ENCODE measurements around the gene STRIT1. TPM values are rescaled to one million over a fixed set of nuclear protein-coding genes. Genes with fewer than 3 reads are reported as not detected.

STRIT1 gene
- total and polyA plus RNA-seq, 10 of the 15 experiments (the other 5 are each of a cell fraction or from before 2014, with no cell fraction given) = not detected

DNA sequence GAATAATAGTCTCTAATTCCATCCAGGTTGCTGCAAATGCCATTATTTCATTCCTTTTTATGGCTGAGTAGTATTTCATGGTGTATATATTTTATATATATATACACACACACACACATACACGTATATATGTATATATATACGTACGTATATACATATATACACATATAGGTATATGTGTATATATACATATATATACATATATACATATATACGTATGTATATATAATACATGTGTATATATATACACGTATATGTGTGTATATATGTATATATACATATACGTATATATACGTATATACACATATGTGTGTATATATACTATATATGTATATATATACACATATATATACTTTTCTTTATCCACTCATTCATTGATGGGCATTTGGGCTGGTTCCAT is 13.7 kb upstream of the STRIT1 start:
- H4K20me1 ChIP-seq (ENCODE audit: control insufficient read depth, insufficient read depth) = no peaks in the 10 kb centered on the region
- H3K9ac ChIP-seq (ENCODE audit: control insufficient read depth, insufficient read depth, low read length) = no peak overlapping the region
- RAD21 ChIA-PET (ENCODE audit: unreplicated experiment) = no interaction called here
- no peak overlapping the region for H3K4me2 ChIP-seq (ENCODE audit: control insufficient read depth, insufficient read depth)
- BruUV-seq (replicated peaks) = no TSS peak
- CTCF ChIA-PET = no interaction called here
- in situ Hi-C loops (cut with MboI) (no loop called here), intact Hi-C loops (cut with micrococcal nuclease; ENCODE audit: unreplicated experiment) (no loop called here)
- 72% methylated on average over 7 of the region's 7 CpGs for WGBS (ENCODE audit: insufficient coverage, insufficient replicate concordance, low lambda C conversion rate, missing lambda C conversion rate)
- H3K4me1 ChIP-seq (ENCODE audit: control insufficient read depth, insufficient read depth, low read length) = no peaks in the 10 kb centered on the region
- H3K27ac ChIP-seq (ENCODE audit: control insufficient read depth, insufficient read depth) = no peak overlapping the region
- H3K36me3 ChIP-seq (ENCODE audit: control insufficient read depth in 2 of 2, insufficient read depth in 2 of 2, low read length in 1 of 2) = no peaks in the 10 kb centered on the region
- DNase-seq (ENCODE audit: low read depth, low spot score) (no peak), FAIRE-seq (no peak), ATAC-seq (no peak)
- H2AFZ ChIP-seq (ENCODE audit: control insufficient read depth, low read depth, low read length) = no peak overlapping the region
- no peak overlapping the region for H3K4me3 ChIP-seq
- TF ChIP-seq TCF12 (IDR thresholded peaks at IDR 0.05; ENCODE audit: low read depth, low read length) = no peak
- H3K9me3 ChIP-seq (replicated peaks; ENCODE audit: control insufficient read depth, insufficient read depth, low read length) = no peaks in the 10 kb centered on the region
- no peaks in the 10 kb centered on the region; a peak in 1 of 4 replicates for H3K27me3 ChIP-seq (replicated peaks in 1 of 2; ENCODE audit: control insufficient read depth in 2 of 2, insufficient read depth in 2 of 2, low read length in 1 of 2)
- SMC1A ChIA-PET (ENCODE audit: uncharacterized antibody, unreplicated experiment) = no interaction called here
- H3K79me2 ChIP-seq (ENCODE audit: control insufficient read depth, insufficient read depth, low read length) = no peaks in the 10 kb centered on the region
- POLR2A ChIA-PET = no interaction called here

DNA sequence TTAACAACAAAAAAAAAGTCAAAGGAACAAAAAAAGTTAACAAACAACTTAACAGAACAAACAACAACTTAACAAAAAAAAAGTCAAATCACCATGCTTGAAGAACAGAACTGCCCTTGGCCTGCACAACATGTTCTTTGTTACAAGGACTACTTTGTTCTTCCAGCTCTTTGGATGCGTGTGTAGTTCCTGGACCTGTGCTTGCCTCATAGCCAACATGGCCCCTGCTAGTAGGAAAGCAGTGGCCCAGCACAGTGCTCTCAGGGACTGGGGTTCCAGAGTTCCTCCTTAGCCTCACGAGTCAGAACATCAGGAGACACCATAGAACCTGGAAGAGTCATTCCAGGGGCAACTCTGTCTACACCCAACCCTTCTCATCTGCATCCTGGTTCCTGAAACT is 10.9 kb upstream of the STRIT1 start:
- Histone ChIP-seq H3K4me2 (ENCODE audit: control insufficient read depth, insufficient read depth) (no peak overlapping the region), H3K79me2 (ENCODE audit: control insufficient read depth, insufficient read depth, low read length) (no peaks in the 10 kb centered on the region), H3K9ac (ENCODE audit: control insufficient read depth, insufficient read depth, low read length) (no peak overlapping the region), H3K27ac (ENCODE audit: control insufficient read depth, insufficient read depth) (no peak overlapping the region), H3K4me1 (ENCODE audit: control insufficient read depth, insufficient read depth, low read length) (no peaks in the 10 kb centered on the region), H3K36me3 (ENCODE audit: control insufficient read depth in 2 of 2, insufficient read depth in 2 of 2, low read length in 1 of 2) (no peaks in the 10 kb centered on the region), H2AFZ (ENCODE audit: control insufficient read depth, low read depth, low read length) (no peak overlapping the region), H3K4me3 (no peak overlapping the region), H3K27me3 (replicated peaks in 1 of 2; ENCODE audit: control insufficient read depth in 2 of 2, insufficient read depth in 2 of 2, low read length in 1 of 2) (no peaks in the 10 kb centered on the region; a peak in 1 of 4 replicates), H3K9me3 (replicated peaks; ENCODE audit: control insufficient read depth, insufficient read depth, low read length) (no peaks in the 10 kb centered on the region), H4K20me1 (ENCODE audit: control insufficient read depth, insufficient read depth) (no peaks in the 10 kb centered on the region)
- no TSS peak for BruUV-seq (replicated peaks)
- FAIRE-seq = no peak
- ChIA-PET CTCF (no interaction called here), RAD21 (ENCODE audit: unreplicated experiment) (no interaction called here), SMC1A (ENCODE audit: uncharacterized antibody, unreplicated experiment) (no interaction called here), POLR2A (no interaction called here)
- ATAC-seq = no peak
- 4% methylated on average over 2 of the region's 2 CpGs for WGBS (ENCODE audit: insufficient coverage, insufficient replicate concordance, low lambda C conversion rate, missing lambda C conversion rate)
- intact Hi-C loops (cut with micrococcal nuclease; ENCODE audit: unreplicated experiment) (no loop called here), in situ Hi-C loops (cut with MboI) (no loop called here)
- DNase-seq (ENCODE audit: low read depth, low spot score) = no peak
- no peak for TF ChIP-seq CBX3 (IDR thresholded peaks at IDR 0.05; ENCODE audit: borderline replicate concordance, low read depth)
- TF ChIP-seq SMC3 (IDR thresholded peaks at IDR 0.05; ENCODE audit: borderline replicate concordance, low read length) = no peak
- TF ChIP-seq GABPA (IDR thresholded peaks at IDR 0.05; ENCODE audit: low read depth) = no peak
- TF ChIP-seq NR2F1 (conservative IDR thresholded peaks at IDR 0.05) = no peak
- no peak for TF ChIP-seq HDGF (IDR thresholded peaks at IDR 0.05)
- TF ChIP-seq, protein P1, sequence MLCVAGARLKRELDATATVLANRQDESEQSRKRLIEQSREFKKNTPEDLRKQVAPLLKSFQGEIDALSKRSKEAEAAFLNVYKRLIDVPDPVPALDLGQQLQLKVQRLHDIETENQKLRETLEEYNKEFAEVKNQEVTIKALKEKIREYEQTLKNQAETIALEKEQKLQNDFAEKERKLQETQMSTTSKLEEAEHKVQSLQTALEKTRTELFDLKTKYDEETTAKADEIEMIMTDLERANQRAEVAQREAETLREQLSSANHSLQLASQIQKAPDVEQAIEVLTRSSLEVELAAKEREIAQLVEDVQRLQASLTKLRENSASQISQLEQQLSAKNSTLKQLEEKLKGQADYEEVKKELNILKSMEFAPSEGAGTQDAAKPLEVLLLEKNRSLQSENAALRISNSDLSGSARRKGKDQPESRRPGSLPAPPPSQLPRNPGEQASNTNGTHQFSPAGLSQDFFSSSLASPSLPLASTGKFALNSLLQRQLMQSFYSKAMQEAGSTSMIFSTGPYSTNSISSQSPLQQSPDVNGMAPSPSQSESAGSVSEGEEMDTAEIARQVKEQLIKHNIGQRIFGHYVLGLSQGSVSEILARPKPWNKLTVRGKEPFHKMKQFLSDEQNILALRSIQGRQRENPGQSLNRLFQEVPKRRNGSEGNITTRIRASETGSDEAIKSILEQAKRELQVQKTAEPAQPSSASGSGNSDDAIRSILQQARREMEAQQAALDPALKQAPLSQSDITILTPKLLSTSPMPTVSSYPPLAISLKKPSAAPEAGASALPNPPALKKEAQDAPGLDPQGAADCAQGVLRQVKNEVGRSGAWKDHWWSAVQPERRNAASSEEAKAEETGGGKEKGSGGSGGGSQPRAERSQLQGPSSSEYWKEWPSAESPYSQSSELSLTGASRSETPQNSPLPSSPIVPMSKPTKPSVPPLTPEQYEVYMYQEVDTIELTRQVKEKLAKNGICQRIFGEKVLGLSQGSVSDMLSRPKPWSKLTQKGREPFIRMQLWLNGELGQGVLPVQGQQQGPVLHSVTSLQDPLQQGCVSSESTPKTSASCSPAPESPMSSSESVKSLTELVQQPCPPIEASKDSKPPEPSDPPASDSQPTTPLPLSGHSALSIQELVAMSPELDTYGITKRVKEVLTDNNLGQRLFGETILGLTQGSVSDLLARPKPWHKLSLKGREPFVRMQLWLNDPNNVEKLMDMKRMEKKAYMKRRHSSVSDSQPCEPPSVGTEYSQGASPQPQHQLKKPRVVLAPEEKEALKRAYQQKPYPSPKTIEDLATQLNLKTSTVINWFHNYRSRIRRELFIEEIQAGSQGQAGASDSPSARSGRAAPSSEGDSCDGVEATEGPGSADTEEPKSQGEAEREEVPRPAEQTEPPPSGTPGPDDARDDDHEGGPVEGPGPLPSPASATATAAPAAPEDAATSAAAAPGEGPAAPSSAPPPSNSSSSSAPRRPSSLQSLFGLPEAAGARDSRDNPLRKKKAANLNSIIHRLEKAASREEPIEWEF (IDR thresholded peaks at IDR 0.05; ENCODE audit: insufficient replicate concordance, low read depth, low read length) = no peak
- TF ChIP-seq SMARCA5 (IDR thresholded peaks at IDR 0.05) = no peak
- no peak for TF ChIP-seq ETV6 (conservative IDR thresholded peaks at IDR 0.05 in 1 of 2, IDR thresholded peaks at IDR 0.05 in 1 of 2; ENCODE audit: borderline replicate concordance in 1 of 2, low read depth in 1 of 2)
- no peak for TF ChIP-seq SIN3A (IDR thresholded peaks at IDR 0.05; ENCODE audit: low read depth, low read length)
- TF ChIP-seq RUNX3 (IDR thresholded peaks at IDR 0.05; ENCODE audit: low read length) = no peak
- no peak for TF ChIP-seq SPI1 (IDR thresholded peaks at IDR 0.05; ENCODE audit: borderline replicate concordance, insufficient read depth, low read depth, low read length)
- TF ChIP-seq EGR1 (IDR thresholded peaks at IDR 0.05; ENCODE audit: borderline replicate concordance in 1 of 2, low read depth in 2 of 2, low read length in 2 of 2) = no peak
- no peak for TF ChIP-seq ZNF217 (IDR thresholded peaks at IDR 0.05)
